ENCODE results near the gene LEKR1.

GRCh38 chr3:157092230-157092629 lies 266.1 kb downstream of the LEKR1 start:
- TF ChIP-seq CTCF (IDR thresholded peaks at IDR 0.05): no peak
- TF ChIP-seq POLR2A (IDR thresholded peaks at IDR 0.05): no peak

Measured in tibial nerve (tissue), 3 donors.